ENCODE results near the gene FAM186B. TPM values are rescaled to one million over a fixed set of nuclear protein-coding genes. Genes with fewer than 3 reads are reported as not detected.

Gene FAM186B
- total RNA-seq, 1 experiment from 2014 or later, result 0.42 TPM

GRCh38 chr12:49632986-49633702 is 27.7 kb upstream of the FAM186B start (continued):
- TF ChIP-seq, protein P1, sequence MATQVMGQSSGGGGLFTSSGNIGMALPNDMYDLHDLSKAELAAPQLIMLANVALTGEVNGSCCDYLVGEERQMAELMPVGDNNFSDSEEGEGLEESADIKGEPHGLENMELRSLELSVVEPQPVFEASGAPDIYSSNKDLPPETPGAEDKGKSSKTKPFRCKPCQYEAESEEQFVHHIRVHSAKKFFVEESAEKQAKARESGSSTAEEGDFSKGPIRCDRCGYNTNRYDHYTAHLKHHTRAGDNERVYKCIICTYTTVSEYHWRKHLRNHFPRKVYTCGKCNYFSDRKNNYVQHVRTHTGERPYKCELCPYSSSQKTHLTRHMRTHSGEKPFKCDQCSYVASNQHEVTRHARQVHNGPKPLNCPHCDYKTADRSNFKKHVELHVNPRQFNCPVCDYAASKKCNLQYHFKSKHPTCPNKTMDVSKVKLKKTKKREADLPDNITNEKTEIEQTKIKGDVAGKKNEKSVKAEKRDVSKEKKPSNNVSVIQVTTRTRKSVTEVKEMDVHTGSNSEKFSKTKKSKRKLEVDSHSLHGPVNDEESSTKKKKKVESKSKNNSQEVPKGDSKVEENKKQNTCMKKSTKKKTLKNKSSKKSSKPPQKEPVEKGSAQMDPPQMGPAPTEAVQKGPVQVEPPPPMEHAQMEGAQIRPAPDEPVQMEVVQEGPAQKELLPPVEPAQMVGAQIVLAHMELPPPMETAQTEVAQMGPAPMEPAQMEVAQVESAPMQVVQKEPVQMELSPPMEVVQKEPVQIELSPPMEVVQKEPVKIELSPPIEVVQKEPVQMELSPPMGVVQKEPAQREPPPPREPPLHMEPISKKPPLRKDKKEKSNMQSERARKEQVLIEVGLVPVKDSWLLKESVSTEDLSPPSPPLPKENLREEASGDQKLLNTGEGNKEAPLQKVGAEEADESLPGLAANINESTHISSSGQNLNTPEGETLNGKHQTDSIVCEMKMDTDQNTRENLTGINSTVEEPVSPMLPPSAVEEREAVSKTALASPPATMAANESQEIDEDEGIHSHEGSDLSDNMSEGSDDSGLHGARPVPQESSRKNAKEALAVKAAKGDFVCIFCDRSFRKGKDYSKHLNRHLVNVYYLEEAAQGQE (IDR thresholded peaks at IDR 0.05; ENCODE audit: low read depth), result no peak

GRCh38 chr12:49632401-49632800 is 27.0 kb upstream of the FAM186B start:
- H3K9ac ChIP-seq (ENCODE audit: low read length), result no peak overlapping the region
- TF ChIP-seq TCF7L2 (IDR thresholded peaks at IDR 0.05; ENCODE audit: borderline replicate concordance, extremely low read depth, insufficient read depth, insufficient read length), result no peak
- no peak for TF ChIP-seq EZH2 (IDR thresholded peaks at IDR 0.05)
- no peak for TF ChIP-seq CBX3 (IDR thresholded peaks at IDR 0.05; ENCODE audit: low read depth)
- no peak for TF ChIP-seq MAX (IDR thresholded peaks at IDR 0.05)
- no peak for TF ChIP-seq ELF1 (IDR thresholded peaks at IDR 0.05; ENCODE audit: borderline replicate concordance, low read depth)
- no peak for TF ChIP-seq JUND (IDR thresholded peaks at IDR 0.05)
- TF ChIP-seq YY1 (IDR thresholded peaks at IDR 0.05; ENCODE audit: extremely low read depth, insufficient replicate concordance, low read depth, low read length), result no peak
- no peak for TF ChIP-seq SIN3A (IDR thresholded peaks at IDR 0.05; ENCODE audit: low read depth)
- TF ChIP-seq POLR2AphosphoS5 (IDR thresholded peaks at IDR 0.05; ENCODE audit: low read depth, low read length), result no peak
- no peaks in the 10 kb centered on the region for H3K9me3 ChIP-seq (ENCODE audit: control insufficient read depth in 1 of 2, insufficient read depth in 1 of 2, low read depth in 1 of 2, low read length in 2 of 2)
- H3K36me3 ChIP-seq (ENCODE audit: control insufficient read depth in 1 of 2, insufficient read depth in 2 of 2, low read length in 2 of 2), result no peaks in the 10 kb centered on the region
- H3K4me3 ChIP-seq (replicated peaks in 1 of 2; ENCODE audit: low read depth in 1 of 2, low read length in 2 of 2), result no peak overlapping the region
- H3K27me3 ChIP-seq (ENCODE audit: insufficient read depth, low read length), result no peaks in the 10 kb centered on the region
- H3K9me2 ChIP-seq (ENCODE audit: insufficient read depth), result no peaks in the 10 kb centered on the region
- intact Hi-C loops (cut with micrococcal nuclease), result no loop called here
- ChIA-PET RAD21 (ENCODE audit: low non-redundant PET in 1 of 2, low total read pairs in 2 of 2, uncharacterized antibody in 2 of 2, unreplicated experiment in 2 of 2) (no interaction called here), CTCF (interaction anchor here (1.7 kb wide), 1 partner anchor 9 kb away, joined by 4 read pairs; the partner anchor contains the start of gene PRPF40B), POLR2A (no interaction called here)
- no peaks in the 10 kb centered on the region for H3K79me2 ChIP-seq (ENCODE audit: insufficient read depth, low read length)
- no peak overlapping the region for H3K4me2 ChIP-seq (ENCODE audit: low read length)
- DNase-seq (ENCODE audit: low read depth, low spot score) (no peak), ATAC-seq (no peak)
- H2AFZ ChIP-seq (ENCODE audit: low read depth, low read length, poor library complexity, severe bottlenecking), result no peak overlapping the region
- H4K20me1 ChIP-seq (ENCODE audit: insufficient read depth), result no peaks in the 10 kb centered on the region
- peaks cover 6 to 10% of the 10 kb centered on the region in 2 experiments; a peak in 3 of 4 replicates for H3K4me1 ChIP-seq (ENCODE audit: control insufficient read depth in 1 of 2, insufficient read depth in 2 of 2, low read length in 2 of 2)
- BruUV-seq (replicated peaks), result no TSS peak
- H3K27ac ChIP-seq (ENCODE audit: low read depth, low read length), result no peak overlapping the region
